Left lung (tissue), 10 donors: ENCODE results near the gene MYOF. TPM values are rescaled to one million over a fixed set of nuclear protein-coding genes. Genes with fewer than 3 reads are reported as not detected.

Experiments used
- ATAC-seq: fragments of 200-7000 bp; cut with Tn5 transposase; one replicate; pipeline ENCODE4 v1.9.1; 2020; ENCODE audit warnings: moderate library complexity
- DNase-seq, 4 donors: peaks; one replicate each; pipeline ENCODE4 v3.0.0-alpha.2; 2013 to 2020
- H3K27ac ChIP-seq, 2 donors: fragments of 200-600 bp; sonication (generic) in 1 of 2; one replicate each; pipeline versions ENCODE4 v1.5.0 to v1.8.0; 2020 to 2021
- H3K27me3 ChIP-seq, 2 donors: fragments of 200-600 bp; sonication (generic) in 1 of 2; one replicate each; pipeline versions ENCODE4 v1.5.0 to v1.8.0; 2020 to 2021
- H3K36me3 ChIP-seq, 2 donors: fragments of 200-600 bp; sonication (generic) in 1 of 2; one replicate each; pipeline versions ENCODE4 v1.5.0 to v1.8.0; 2020 to 2021
- H3K4me1 ChIP-seq, 2 donors: fragments of 200-600 bp; one replicate each; pipeline ENCODE4 v1.8.0; 2021
- H3K4me3 ChIP-seq, 2 donors: fragments of 200-600 bp; sonication (generic) in 1 of 2; one replicate each; pipeline versions ENCODE4 v1.5.0 to v1.8.0; 2020 to 2021; ENCODE audit warnings: mild to moderate bottlenecking in 1 of 2
- H3K9me3 ChIP-seq, 2 donors: fragments of 200-600 bp; sonication (generic) in 1 of 2; one replicate each; pipeline versions ENCODE4 v1.5.0 to v1.8.0; 2020 to 2021
- CTCF ChIP-seq, 2 donors: fragments of 200-600 bp; sonication (generic) in 1 of 2; IDR thresholded peaks; one replicate each; pipeline versions ENCODE4 v1.5.0 to v1.8.0; 2021; ENCODE audit warnings: antibody characterized with exemption in 2 of 2
- intact Hi-C, 2 donors: fragments of 100-400 bp; cut with DNase I; formaldehyde crosslinking; loops; one replicate each; pipeline versions ENCODE4 v1.11.2 to v1.14.2; 2022
- polyA plus RNA-seq, 6 donors: library from polyadenylated mRNA; unstranded; fragments of 120-200 nt; gene quantifications; one replicate each; pipeline ENCODE4 v1.2.1, GENCODE V29; 2013; ENCODE audit not compliant: insufficient read length in 6 of 6
- total RNA-seq, 2 donors: library from RNA; stranded (reverse); fragmentation: NEBNext Ultra II Directional; extraction: Animal tissue kit (Norgen Biotek cat#: 25700); gene quantifications; one replicate each; pipeline ENCODE4 v1.2.1, GENCODE V29; 2021
- donor health status: DM: no; HTN: yes; CAD: no.
- donor health status: DM: no; HTN: no; CAD: no.

The MYOF gene
- total and polyA plus RNA-seq, 8 donors, result 54.9 to 295 (median 67.9) TPM

- Histone ChIP-seq H3K27me3 (no peaks in the 10 kb centered on the region), H3K4me3 (no peak overlapping the region), H3K36me3 (no peaks in the 10 kb centered on the region), H3K4me1 (no peaks in the 10 kb centered on the region), H3K27ac (no peak overlapping the region), H3K9me3 (peaks cover 0 to 3% of the 10 kb centered on the region in 2 donors)
- DNase-seq, result no peak
- intact Hi-C loops, result no loop called here
- ATAC-seq, result no peak
- TF ChIP-seq CTCF (IDR thresholded peaks at IDR 0.05), result no peak
These were observed 207.7 kb downstream of the MYOF start for GRCh38 chr10:93274419-93274818.

GRCh38 chr10:93272884-93273675 is 209.1 kb downstream of the MYOF start:
- H3K4me3 ChIP-seq, result no peak overlapping the region
- H3K36me3 ChIP-seq, result no peaks in the 10 kb centered on the region
- intact Hi-C loops, result no loop called here
- peaks cover 0 to 10% of the 10 kb centered on the region in 2 donors for H3K9me3 ChIP-seq
- no peak for ATAC-seq
- no peak for TF ChIP-seq CTCF (IDR thresholded peaks at IDR 0.05)
- H3K27ac ChIP-seq, result no peak overlapping the region
- no peaks in the 10 kb centered on the region for H3K27me3 ChIP-seq
- no peaks in the 10 kb centered on the region for H3K4me1 ChIP-seq
- no peak for DNase-seq

- Histone ChIP-seq H3K4me3 (no peak overlapping the region), H3K36me3 (no peaks in the 10 kb centered on the region), H3K9me3 (peaks cover 0 to 10% of the 10 kb centered on the region in 2 donors), H3K27me3 (no peaks in the 10 kb centered on the region), H3K4me1 (no peaks in the 10 kb centered on the region), H3K27ac (no peak overlapping the region)
- ATAC-seq (no peak), DNase-seq (no peak)
- intact Hi-C loops, result no loop called here
- TF ChIP-seq CTCF (IDR thresholded peaks at IDR 0.05), result no peak
These were observed 210.8 kb downstream of the MYOF start for GRCh38 chr10:93271347-93271746.

- no peak overlapping the region for H3K27ac ChIP-seq
- H3K4me1 ChIP-seq, result no peaks in the 10 kb centered on the region
- no peaks in the 10 kb centered on the region for H3K36me3 ChIP-seq
- no peak for TF ChIP-seq CTCF (IDR thresholded peaks at IDR 0.05)
- intact Hi-C loops, result no loop called here
- ATAC-seq (no peak), DNase-seq (no peak)
- no peaks in the 10 kb centered on the region for H3K27me3 ChIP-seq
- H3K9me3 ChIP-seq, result peaks cover 0 to 10% of the 10 kb centered on the region in 2 donors
- no peak overlapping the region for H3K4me3 ChIP-seq
These were observed 212.9 kb downstream of the MYOF start for GRCh38 chr10:93269281-93269680.

GRCh38 chr10:93268021-93268420 is 214.1 kb downstream of the MYOF start:
- DNase-seq, result no peak
- Histone ChIP-seq H3K4me1 (no peaks in the 10 kb centered on the region), H3K27me3 (no peaks in the 10 kb centered on the region), H3K36me3 (no peaks in the 10 kb centered on the region), H3K27ac (no peak overlapping the region), H3K4me3 (no peak overlapping the region), H3K9me3 (peaks cover 0 to 10% of the 10 kb centered on the region in 2 donors)
- ATAC-seq, result no peak
- intact Hi-C loops, result no loop called here
- no peak for TF ChIP-seq CTCF (IDR thresholded peaks at IDR 0.05)
